HFF-Myc (cell line): ENCODE data around the gene TOR4A.

ENCODE experiments used
- DNase-seq: peaks from one replicate; pipeline ENCODE4 v3.0.0-alpha.2; 2011; ENCODE audit warnings: low read depth; ENCODE audit errors: extremely low read depth
- H3K4me3 ChIP-seq: replicated peaks from 2 replicates; pipeline ENCODE4 v1.5.1; 2011; ENCODE audit warnings: low read depth, mild to moderate bottlenecking, control low read depth, low read length
- TF ChIP-seq, protein P1 (sequence below): IDR thresholded peaks from 2 replicates; pipeline ENCODE4 v1.5.1; 2012; ENCODE audit warnings: mild to moderate bottlenecking, low read depth, low read length, control low read depth; ENCODE audit errors: missing control alignments

Gene TOR4A

DNA sequence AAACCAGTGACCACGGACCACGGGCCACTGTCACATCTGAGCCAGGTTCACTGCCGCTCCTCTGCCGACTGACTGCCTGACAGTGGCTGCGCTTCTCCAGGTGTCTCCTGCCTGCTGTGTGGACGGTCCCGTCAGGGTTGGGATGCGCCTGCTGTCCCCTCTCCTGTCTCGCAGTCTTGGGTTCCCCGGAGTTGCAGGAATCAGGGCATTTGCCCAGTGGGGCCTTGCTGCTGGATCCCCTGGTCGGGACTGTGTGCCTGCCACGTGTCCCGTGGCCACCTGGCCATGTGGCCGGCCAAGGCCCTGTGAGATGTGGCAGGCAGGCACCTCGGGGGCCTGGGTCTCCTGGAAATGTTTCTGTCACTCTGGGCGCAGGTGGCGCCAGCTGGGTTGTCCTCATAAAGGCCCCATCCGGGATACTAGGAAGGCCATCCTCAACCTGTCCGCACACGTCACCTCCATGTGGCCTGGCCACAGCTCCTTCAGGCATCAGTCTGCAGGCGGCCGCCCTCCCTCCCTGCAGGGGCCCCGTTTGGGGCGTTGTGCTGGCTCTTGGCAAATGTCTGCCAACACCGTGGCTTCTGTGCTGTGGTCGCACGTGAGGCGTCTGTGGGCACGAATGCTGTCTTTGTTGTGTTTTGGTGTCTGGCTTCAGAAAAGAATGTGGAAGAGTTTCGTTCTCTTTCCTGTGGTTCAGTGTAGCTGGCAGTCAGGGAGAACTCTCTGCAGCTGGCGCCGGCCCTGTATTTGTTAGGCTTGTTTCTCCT is 6.4 kb upstream of the TOR4A start:
- H3K4me3 ChIP-seq: no peak overlapping the region
- TF ChIP-seq, protein P1, sequence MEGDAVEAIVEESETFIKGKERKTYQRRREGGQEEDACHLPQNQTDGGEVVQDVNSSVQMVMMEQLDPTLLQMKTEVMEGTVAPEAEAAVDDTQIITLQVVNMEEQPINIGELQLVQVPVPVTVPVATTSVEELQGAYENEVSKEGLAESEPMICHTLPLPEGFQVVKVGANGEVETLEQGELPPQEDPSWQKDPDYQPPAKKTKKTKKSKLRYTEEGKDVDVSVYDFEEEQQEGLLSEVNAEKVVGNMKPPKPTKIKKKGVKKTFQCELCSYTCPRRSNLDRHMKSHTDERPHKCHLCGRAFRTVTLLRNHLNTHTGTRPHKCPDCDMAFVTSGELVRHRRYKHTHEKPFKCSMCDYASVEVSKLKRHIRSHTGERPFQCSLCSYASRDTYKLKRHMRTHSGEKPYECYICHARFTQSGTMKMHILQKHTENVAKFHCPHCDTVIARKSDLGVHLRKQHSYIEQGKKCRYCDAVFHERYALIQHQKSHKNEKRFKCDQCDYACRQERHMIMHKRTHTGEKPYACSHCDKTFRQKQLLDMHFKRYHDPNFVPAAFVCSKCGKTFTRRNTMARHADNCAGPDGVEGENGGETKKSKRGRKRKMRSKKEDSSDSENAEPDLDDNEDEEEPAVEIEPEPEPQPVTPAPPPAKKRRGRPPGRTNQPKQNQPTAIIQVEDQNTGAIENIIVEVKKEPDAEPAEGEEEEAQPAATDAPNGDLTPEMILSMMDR: no peak
- no peak for DNase-seq

DNA sequence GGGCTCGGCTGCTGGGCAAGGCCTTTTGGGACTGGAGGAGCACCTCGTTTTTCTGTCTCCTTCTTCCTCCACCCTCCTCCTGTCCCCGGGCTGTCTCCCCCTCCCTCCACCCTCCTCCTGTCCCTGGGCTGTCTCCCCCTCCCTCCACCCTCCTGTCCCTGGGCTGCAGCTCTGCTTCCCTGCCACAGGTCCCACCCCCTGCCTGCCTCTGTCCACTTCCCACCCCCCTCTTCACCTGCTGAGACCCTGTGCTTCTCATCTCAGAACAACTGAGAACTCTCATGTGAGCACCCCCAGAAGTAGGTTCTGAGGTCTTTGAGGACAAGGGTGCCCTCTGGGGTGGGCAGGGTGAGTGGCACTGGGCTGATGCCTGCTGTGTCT is 5.8 kb upstream of the TOR4A start:
- TF ChIP-seq, protein P1: no peak
- no peak overlapping the region for H3K4me3 ChIP-seq
- no peak for DNase-seq

DNA sequence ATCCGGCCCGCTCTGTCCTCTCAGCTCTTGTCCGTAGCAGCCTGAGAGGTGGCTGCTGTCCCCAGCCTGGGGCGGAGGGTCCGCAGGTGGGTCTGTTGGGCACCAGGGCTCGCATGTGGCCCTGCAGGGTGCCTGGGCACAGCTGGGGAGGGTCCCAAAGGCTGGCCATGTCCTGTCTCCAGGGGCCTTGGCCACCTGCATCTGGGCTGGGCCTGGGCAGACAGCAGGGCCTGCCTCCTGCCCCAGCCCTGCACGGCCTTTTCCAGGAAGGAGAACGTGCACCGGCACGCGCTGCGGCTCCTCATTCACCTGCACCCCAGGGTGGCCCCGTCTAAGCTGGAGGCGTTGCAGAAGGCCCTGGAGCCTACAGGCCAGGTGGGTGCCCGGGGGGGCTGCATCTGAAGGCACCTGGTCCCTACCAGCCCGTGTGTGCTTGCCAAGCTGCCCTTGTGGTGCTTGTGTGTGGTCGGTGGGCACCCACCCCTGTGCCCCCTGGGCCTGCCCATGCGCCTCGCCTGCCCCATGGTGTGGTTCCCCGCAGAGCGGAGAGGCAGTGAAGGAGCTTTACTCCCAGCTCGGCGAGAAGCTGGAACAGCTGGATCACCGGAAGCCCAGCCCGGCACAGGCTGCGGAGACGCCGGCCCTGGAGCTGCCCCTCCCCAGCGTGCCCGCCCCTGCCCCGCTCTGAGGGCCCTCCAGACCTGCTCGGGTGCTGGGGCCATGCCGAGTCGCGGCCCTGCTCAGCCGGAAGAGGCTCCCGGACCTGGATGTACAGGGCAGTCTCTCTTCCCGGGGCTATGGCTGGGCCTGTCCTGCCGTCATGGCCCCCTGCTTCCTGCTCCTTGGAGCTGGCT is 5.1 kb upstream of the TOR4A start:
- no peak for DNase-seq
- H3K4me3 ChIP-seq: no peak overlapping the region
- TF ChIP-seq, protein P1: no peak

DNA sequence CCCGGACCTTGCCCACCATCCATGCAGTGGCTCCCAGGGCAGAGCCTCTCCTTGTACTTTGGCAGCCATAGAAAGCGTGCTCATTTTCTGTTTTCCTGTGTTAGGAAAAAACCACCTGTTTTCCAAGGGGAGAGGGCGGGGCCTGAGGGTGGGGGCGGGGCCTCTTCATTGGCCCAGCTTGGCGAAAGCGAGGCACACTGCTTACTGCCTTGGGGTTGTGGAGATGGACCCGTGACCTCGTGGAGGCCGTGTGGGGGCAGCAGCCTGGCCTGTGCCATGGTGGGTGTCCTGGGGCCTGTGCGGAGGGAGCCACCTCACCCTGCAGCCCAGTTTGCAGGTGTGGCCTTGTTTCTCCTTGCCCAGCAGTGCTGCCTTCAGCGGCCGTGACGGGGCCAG is 4.4 kb upstream of the TOR4A start:
- TF ChIP-seq, protein P1: no peak
- H3K4me3 ChIP-seq: no peak overlapping the region
- no peak for DNase-seq

DNA sequence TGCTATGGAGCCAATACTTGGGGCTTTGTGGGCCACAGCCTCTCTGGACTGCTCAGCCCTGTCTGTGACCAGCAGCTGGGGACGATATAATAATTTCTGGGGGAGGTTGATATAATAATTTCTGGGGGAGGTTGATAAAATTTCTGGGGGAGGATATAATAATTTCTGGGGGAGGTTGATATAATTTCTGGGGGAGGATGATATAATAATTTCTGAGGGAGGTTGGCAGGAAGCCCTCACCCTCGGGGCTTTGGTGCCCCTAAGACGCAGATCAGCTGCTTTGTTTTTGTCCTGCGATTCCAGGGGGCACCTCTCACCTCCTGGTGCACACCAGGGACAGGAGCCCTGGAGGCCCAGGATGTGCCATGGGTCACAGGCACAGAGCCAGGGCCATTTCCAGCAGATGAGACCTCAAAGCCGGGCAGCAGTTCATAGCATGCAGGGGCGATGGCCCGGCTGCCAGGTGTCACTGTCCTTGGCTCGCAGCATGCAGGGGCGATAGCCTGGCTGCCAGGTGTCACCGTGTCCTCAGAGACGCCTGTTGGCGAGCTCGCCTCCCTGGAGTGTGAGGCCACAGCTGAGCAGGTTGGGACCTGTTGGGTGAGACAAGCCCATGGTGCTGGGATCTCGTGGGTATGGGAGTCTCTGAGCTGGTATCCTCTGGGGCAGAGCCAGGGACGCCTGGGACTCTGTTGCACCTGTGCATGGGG is 3.8 kb upstream of the TOR4A start:
- TF ChIP-seq, protein P1: no peak
- DNase-seq: no peak
- H3K4me3 ChIP-seq: no peak overlapping the region

DNA sequence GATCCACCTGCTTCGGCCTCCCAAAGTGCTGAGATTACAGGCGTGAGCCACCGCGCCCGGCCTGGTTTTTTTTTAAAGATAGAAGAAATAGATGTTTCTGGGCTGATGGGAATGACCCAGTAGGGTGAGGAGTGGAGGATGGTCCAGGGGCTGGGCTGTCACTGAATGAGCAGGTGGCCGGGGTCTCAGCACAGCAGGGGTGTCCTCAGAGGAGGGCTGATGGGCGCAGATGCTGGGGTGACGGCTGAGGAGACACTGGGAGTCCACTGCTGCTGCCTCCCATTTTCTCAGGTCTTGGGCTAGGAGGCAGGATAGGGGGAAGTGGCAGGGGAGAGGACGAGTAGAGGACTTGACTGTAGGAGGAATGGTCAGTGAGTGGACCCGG is 2.3 kb upstream of the TOR4A start:
- no peak for DNase-seq
- TF ChIP-seq, protein P1: no peak
- no peak overlapping the region for H3K4me3 ChIP-seq
